CD4-positive, alpha-beta T cell treated with Interleukin-12 subunit alpha and Interleukin-12 subunit beta, for 1 hour (primary cell): ENCODE data around the gene MRPL32.

Experiments used
- DNase-seq: peaks from one replicate; pipeline ENCODE4 v3.0.0-alpha.2; 2020

Gene MRPL32

GRCh38 chr7:42928754-42929153, 3.4 kb upstream of the MRPL32 start:
- no peak for DNase-seq

GRCh38 chr7:42929449-42929848, 2.7 kb upstream of the MRPL32 start:
- no peak for DNase-seq

DNA sequence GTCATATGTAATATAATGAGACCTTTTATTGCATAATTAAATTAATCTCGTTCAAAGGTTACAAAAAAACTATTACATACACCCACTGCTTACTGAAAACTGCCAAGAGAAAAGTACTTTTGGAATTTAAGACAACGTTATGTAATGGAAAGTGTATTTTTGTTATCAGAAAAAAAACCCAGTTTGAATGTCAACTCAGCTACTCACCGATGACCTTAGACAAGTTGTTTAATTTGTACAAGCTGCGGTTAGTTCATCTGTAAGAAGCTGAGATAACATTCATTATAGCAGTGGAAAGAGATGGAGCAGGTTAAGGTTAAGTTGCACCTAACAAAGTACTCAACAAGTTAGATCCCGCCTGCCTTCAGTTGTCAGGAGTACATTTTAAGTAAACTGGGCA, 1.3 kb upstream of the MRPL32 start:
- no peak for DNase-seq

DNA sequence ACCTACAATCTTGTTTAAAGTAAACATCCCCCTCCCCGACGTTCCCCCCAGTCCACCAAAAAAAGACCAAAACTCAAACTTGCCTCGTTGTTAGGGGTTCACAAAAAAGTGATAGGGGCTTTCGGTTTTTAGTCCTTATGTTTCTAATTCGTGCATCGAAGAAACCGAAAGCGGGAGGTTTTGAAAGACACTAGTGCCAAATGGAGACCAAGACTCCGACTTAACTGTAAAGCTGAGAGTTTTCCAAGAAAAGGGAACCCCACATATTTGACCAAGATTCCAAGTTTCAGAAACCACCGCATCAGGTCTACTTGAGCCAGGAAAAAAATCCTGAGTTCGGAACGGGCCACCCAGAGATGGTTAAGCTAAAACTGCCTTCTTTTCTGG, 736 bp upstream of the MRPL32 start:
- DNase-seq, result peak; percentile 37

DNA sequence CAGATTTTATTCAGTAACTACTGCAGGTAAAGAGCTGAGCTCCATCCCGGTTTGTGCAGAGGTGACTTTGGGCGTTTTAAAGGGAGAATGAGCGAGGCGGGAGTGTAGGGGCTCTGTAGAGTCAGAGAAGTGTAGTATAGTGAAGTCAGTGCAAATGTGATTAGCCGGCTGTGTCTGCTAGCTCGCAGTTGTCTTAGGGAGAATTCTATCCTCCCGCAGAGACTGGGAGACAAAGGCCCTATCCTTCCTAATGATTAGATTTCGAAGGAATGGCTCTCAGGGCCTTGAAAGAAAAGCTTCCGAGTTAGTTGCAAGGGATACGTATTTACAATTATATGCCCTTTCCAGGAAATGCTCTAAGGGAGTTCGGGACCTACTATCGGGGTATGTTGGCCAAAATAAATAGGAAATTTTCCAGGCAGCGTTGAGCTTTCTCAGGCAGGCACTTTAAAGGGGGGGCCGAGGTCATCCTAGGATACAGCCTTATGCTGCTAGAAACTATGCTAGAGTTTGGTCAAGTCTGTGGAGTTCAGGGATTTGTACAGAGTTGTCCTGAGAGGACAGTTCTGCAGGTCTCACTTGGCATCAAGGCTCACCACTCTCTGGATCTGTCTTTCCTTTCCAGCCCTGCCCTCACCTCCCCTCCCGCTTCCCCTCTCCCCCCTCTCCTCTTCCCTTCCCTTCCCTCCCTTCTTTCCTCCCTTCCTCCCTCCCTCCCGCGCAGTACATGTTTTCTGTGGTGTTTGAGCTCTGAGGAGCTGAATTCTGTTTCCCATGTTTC, 825 bp downstream of the MRPL32 start:
- no peak for DNase-seq

DNA sequence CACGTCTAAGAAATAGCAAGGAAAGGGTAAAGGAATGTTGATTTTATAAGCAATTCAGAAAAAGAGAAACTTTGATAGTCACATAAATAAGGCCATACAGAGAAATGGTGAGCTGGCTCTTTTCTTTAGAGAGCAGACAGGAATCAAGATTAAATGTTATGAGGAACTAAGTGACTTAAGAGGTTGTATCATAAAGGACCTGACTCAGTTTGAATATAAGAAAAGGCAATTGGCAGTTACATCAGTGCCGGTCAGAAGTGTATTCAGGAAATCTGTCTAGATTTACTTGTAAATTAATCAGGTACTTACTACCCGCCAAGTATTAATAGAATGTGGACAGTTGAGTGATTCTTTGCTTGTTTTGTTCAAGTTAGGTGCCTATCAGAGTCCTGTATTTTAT, 2.1 kb downstream of the MRPL32 start:
- DNase-seq, result no peak

DNA sequence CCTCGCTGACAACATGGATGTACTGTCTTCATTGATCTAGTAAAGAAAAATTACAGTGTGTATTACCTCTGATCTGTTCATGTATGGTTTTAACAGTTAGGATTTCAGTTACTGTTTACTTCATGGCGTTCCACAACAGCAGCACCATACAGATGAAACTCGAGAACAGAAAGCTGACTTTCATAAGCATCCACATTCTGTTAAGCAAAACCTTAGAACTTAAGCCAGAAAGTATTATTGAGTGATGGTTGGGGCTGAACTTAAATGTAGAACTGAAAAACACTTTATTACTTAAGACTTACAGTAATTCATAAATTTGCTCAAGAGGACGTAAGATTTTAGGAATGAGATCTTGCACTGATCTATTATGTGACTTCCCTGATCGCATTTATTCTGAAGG, 3.7 kb downstream of the MRPL32 start:
- DNase-seq, result no peak

- no peak for DNase-seq
Measured at GRCh38 chr7:42939457-42940240, 7.5 kb downstream of the MRPL32 start.

DNA sequence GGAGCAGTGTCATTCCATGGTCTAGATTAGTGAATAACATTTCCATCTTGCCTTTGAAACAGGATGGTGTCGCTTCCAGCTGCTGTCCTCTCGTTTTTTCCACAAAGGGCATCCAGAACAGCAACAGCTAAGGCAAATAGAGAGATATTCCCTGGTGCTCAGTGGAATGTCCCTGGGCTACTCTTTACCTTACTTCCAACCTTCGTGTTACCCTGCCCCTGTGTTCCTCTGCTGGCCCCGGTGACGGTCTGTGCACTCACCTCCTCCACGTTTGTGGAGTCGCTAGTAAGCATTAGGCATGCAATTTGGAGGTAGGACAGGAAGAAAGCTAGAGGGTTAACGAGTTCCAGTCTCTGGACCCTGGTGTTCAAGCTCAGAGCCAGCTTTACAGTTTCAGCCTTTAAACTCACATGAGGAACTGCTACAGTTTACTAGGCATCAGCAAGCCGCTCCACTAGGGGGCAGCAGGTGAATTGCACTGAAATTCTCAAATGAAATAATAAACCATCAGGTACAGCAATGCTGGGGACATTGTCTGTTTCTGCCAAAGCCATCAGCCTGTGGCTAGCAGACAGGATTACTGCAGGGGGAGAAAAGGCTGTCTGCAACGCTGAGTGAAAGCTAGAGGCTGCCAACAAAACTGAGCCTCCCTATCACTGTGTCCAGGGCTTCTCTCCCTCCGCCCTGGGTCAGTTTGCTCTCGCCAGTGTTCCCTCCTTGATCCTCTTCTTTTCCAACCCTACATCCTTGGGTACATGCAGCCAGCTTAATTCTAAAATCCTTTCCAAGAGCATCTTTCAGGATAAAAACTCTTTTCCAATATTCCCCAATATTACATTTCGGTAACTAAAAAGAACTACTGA, 9.0 kb downstream of the MRPL32 start:
- DNase-seq, result peak; percentile 68

DNA sequence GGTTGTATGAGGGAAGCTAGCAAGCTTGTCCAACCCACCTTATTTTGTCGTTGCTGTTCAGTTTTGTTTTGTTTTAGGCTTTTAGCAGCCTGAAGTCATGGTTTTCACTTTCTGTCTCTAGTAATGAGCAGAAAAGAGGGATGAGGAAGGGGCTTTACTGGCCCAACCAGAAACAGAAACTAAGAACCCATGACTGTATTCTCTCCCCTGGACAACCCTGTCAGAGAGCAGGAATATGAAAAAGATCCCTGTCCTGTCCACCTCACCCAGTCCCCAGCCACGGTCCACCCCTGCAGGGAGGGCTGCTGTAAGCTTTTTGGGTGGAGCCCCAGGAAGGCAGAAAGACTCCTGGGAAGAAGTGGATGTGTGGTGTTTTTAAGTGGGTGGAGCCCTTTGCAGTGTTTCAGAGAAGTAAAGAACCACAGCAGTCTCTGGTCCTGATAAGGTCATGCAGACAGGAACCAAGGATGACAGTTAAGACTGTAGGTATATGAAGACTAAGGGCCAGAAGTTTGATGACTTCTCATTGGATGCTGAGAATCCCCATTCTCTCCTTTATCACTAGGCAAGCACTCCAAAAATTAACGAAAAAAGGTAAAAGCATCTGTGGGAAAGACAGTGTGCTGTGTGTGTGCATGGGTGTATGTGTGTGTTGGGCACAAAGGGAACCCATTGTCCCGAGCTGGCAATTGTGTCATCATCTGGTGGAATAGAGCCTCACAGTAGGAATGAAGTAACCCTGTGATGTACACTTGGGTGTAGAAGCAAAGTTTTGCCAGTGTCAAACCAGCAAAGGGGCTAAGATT, 13.8 kb downstream of the MRPL32 start:
- no peak for DNase-seq

DNA sequence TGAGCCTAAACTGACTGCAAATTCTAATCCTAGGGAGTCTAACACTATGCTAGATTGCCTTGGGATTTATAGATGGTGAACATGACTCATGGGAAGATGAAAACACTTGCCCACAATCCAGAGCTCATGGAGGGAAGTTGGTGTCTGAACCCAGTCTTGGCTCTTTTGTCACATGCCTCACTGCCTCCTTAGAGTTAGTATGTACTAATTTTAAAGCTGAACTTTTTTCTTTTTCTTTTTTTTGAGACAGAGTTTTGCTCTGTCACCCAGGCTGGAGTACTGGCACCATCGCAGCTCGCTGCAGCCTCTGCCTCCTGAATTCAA, 14.4 kb downstream of the MRPL32 start:
- no peak for DNase-seq

DNA sequence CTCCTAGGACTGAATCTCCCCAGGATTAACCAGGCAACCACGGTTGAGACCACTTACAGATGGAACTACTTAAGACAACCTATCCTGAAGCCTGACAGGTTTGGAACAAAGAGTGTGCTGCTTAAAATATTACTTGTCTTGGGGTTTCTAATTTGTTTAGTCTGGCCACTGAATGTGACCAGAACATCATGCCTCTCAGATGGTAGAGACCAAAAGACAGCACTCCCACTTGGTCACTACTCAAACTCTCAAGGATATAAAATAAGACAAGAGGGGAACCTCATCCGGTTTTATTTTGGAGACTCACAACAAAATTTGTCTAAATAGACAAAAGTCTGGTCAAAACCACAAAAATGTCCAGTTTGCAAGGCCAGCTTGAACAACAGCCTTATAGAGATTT, 15.3 kb downstream of the MRPL32 start:
- no peak for DNase-seq

DNA sequence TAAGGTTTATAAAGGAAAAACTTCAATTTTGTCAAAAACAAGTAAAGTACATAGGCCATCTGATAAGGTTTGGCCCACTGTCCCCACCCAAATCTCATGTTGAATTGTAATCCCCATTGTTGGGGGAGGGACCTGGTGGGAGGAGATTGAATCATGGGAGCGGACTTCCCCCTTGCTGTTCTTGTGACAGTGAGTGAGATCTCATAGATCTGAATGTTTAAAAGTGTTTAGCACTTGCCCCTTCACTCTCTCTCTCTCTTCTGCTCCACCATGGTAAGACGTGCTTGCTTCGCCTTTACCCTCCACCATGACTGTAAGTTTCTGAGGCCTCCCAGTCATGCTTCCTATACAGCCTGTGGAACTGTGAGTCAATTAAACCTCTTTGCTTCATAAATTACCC, 18.2 kb downstream of the MRPL32 start:
- DNase-seq, result no peak

- no peak for DNase-seq
Measured at GRCh38 chr7:42952328-42952727, 20.2 kb downstream of the MRPL32 start.

GRCh38 chr7:42953994-42954393, 21.8 kb downstream of the MRPL32 start:
- no peak for DNase-seq

- no peak for DNase-seq
Measured at GRCh38 chr7:42956062-42956461, 23.9 kb downstream of the MRPL32 start.

GRCh38 chr7:42959549-42959948, 27.4 kb downstream of the MRPL32 start:
- no peak for DNase-seq

DNA sequence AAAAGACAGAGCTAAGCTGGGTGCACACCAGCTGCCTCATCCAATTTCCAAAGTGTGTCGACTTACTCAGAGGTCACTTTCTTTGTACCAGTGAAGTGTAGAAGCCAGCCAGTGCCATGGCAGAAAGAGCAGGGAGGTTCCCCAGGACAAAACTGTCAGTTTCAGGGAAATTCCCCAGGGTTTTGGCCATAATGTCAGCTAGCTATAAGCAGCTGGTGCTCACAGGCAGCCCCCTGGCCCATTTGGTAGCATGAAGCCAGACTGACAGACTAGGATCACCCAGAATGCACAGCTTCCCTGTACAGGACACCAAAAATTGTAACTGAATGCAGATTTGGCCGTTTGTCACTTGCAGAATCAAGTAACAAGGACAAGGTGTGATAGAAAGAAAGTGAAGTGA, 28.6 kb downstream of the MRPL32 start:
- DNase-seq, result no peak

DNA sequence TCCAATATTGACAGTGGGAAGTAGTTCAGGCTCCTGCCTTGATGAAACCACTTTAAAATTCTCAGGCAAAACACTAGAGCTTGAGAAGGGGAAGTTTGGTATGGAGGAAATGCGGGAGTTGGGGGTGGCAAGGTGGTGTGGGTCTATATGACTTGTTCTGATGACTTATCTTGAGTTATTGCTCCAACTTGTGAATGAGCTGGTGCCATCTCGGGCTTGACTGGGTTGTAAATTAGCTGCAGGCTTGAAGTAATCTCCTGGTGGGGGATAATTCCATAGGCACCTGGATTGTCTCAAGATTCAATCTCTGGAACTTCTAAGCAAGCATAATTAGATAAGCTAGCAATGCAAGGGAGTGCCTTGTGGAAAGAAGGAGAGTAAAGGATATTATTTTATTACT, 29.0 kb downstream of the MRPL32 start:
- no peak for DNase-seq

- DNase-seq, result no peak
Measured at GRCh38 chr7:42964293-42964692, 32.1 kb downstream of the MRPL32 start.

DNA sequence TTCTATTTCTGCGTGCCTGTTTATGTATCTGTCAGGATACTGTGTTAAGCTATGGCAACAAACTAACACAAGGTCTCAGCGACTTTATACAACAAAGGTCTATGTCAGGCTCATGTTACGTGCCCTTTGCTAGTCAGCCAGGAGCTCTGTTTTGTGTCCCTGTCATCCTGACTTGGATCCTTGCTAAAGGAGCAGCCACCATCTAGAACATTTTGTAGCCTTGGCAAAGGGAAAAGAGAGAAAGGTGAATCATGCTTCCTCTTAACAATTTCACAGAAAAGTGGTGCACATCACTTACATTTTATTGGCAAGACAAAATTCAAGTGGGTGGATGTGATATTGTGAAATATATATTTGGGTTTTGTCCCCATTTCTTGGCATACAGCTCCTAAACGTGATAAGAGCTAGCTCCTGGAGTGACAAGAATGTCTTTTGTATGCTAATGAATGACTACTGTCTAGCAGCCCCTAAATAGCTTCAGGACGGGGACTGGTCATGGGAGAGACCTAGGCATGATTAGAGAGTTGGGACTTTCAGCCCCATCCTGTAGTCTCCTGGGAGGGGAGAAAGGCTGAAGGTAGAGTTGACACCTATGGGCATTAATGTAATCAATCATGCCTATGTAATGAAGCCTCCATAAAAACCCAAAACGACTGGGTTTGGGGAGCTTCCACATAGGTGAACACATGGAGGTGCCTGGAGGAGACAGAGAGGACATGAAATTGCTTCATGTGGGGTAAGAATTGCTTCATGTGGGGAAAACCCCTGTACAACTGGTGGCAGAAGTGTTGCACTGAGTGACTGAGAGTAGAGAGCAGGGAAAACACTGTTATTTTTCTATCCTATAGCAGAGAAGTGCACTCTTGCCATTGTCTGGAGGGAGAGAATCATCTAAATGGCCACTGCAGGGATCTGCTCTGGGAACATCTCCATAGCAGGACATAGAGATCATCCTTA, 33.0 kb downstream of the MRPL32 start:
- no peak for DNase-seq

DNA sequence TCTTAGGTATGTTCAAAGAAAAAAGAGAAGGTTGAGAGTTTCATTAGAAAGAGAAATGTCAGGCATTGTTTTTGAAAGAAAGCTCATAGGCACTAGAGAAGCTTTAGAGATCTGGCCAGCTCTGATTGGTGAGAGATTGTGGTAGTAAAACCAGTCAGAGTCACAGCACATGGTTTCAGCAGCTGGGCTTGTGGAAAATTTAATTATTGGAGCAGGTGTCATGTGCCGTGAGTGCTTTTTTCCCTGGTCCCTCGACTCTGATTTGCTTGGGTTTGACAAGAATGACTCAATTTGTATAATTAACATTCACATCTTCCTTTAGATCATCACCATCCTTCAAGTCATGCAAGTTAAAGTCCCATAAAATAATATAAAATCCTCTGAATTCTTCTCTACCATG, 35.2 kb downstream of the MRPL32 start:
- no peak for DNase-seq
